Calu3 (cell line): Measurements from ENCODE around the gene ABCC5. TPM values are rescaled to one million over a fixed set of nuclear protein-coding genes. Genes with fewer than 3 reads are reported as not detected.
"Not testable (repeated sequence)": the region's sequence is repeated elsewhere in the genome, so short reads cannot be mapped to it uniquely, and the experiment has no call there.

Source experiments
- BruUV-seq: library from RNA; stranded (reverse); fragments of 400-500 nt; replicated peaks from 2 replicates; lab custom pipeline; 2021; lab: Mats Ljungman, UMichigan
- CTCF ChIA-PET: fragments of 300-600 bp; sonication (Branson Sonifier 250); formaldehyde crosslinking; loops from one replicate; lab custom pipeline; 2022; ENCODE audit warnings: antibody characterized with exemption; lab: Charles Lee
- DNase-seq: peaks from one replicate; pipeline ENCODE4 v3.0.0; 2022
- H3K27ac Mint-ChIP-seq: one replicate; pipeline ENCODE4 v1.8.0; 2022; ENCODE audit warnings: mixed read lengths; ENCODE audit not compliant: unreplicated experiment
- H3K27me3 Mint-ChIP-seq: one replicate; pipeline ENCODE4 v1.8.0; 2022; ENCODE audit warnings: mixed read lengths; ENCODE audit not compliant: unreplicated experiment
- H3K36me3 Mint-ChIP-seq: one replicate; pipeline ENCODE4 v1.8.0; 2022; ENCODE audit warnings: mild to moderate bottlenecking, moderate library complexity, mixed read lengths; ENCODE audit not compliant: insufficient read depth, unreplicated experiment
- H3K4me1 Mint-ChIP-seq: one replicate; pipeline ENCODE4 v1.8.0; 2022; ENCODE audit warnings: mild to moderate bottlenecking, low read depth, mixed read lengths; ENCODE audit not compliant: unreplicated experiment
- H3K4me3 Mint-ChIP-seq: one replicate; pipeline ENCODE4 v1.8.0; 2022; ENCODE audit warnings: mild to moderate bottlenecking, low read depth, moderate library complexity, mixed read lengths; ENCODE audit not compliant: unreplicated experiment
- H3K9me3 Mint-ChIP-seq: one replicate; pipeline ENCODE4 v1.8.0; 2022; ENCODE audit warnings: low read depth, mixed read lengths; ENCODE audit not compliant: unreplicated experiment
- CTCF ChIP-seq: fragments of 200-600 bp; IDR thresholded peaks from one replicate; pipeline ENCODE4 v1.8.0; 2022; ENCODE audit warnings: antibody characterized with exemption; ENCODE audit not compliant: unreplicated experiment
- intact Hi-C: fragments of 100-400 bp; cut with micrococcal nuclease; formaldehyde crosslinking; loops from one replicate; pipeline ENCODE4 v1.10.0; 2022; ENCODE audit not compliant: unreplicated experiment
- total RNA-seq: library from RNA; stranded (reverse); gene quantifications from 2 replicates; pipeline ENCODE4 v1.2.3, GENCODE V29; 2022

Gene ABCC5
- total RNA-seq, 1 experiment from 2014 or later = 39.1 TPM

- intact Hi-C loops = no loop called here
- H3K4me3 Mint-ChIP-seq = no peak within 1 kb of the TSS
Observed at GRCh38 chr3:184031187-184031792, 13.6 kb upstream of the ABCC5 start, which contains the start of gene HTR3D. Gene HTR3D (plus strand): TSS chr3:184031742. CDS start chr3:184031742, 0 bp downstream.

GRCh38 chr3:184030536-184030935 lies 12.9 kb upstream of the ABCC5 start:
- no peaks in the 10 kb centered on the region for H3K36me3 Mint-ChIP-seq
- no peak for TF ChIP-seq CTCF
- intact Hi-C loops = no loop called here
- no TSS peak for BruUV-seq
- H3K27ac Mint-ChIP-seq = no peak overlapping the region
- no peak overlapping the region for H3K4me3 Mint-ChIP-seq
- DNase-seq = no peak
- peaks cover 80% of the 10 kb centered on the region for H3K27me3 Mint-ChIP-seq
- no peaks in the 10 kb centered on the region for H3K9me3 Mint-ChIP-seq
- H3K4me1 Mint-ChIP-seq = no peaks in the 10 kb centered on the region
- CTCF ChIA-PET = interaction anchor here (0.6 kb wide), 1 partner anchor 17 kb away, joined by 8 read pairs; no protein-coding TSS in a partner anchor

More at GRCh38 chr3:184031187-184031792, 13.6 kb upstream of the ABCC5 start, which contains the start of gene HTR3D:
- Mint-ChIP-seq H3K9me3 (no peaks in the 10 kb centered on the region), H3K27me3 (peaks cover 84% of the 10 kb centered on the region), H3K4me1 (no peaks in the 10 kb centered on the region), H3K27ac (no peak within 1 kb of the TSS), H3K36me3 (no peaks in the 10 kb centered on the region)
- no TSS peak for BruUV-seq
- no peak for TF ChIP-seq CTCF
- DNase-seq = no peak
- CTCF ChIA-PET = interaction anchor here (0.7 kb wide), 1 partner anchor 10 kb away, joined by 5 read pairs; no protein-coding TSS in a partner anchor

GRCh38 chr3:184029443-184029842 lies 11.8 kb upstream of the ABCC5 start:
- Mint-ChIP-seq H3K27ac (no peak overlapping the region), H3K4me1 (no peaks in the 10 kb centered on the region), H3K36me3 (no peaks in the 10 kb centered on the region), H3K27me3 (peaks cover 69% of the 10 kb centered on the region), H3K4me3 (no peak overlapping the region), H3K9me3 (no peaks in the 10 kb centered on the region)
- intact Hi-C loops = no loop called here
- BruUV-seq = no TSS peak
- CTCF ChIA-PET = interaction anchor here (0.7 kb wide), 2 partner anchors 23 to 26 kb away, joined by 3 to 5 read pairs; no protein-coding TSS in a partner anchor
- TF ChIP-seq CTCF = no peak
- no peak for DNase-seq

- H3K4me1 Mint-ChIP-seq, CTCF ChIA-PET, H3K4me3 Mint-ChIP-seq, H3K27ac Mint-ChIP-seq, H3K36me3 Mint-ChIP-seq, H3K9me3 Mint-ChIP-seq, BruUV-seq, intact Hi-C loops, DNase-seq: not testable (repeated sequence)
- peaks cover 63% of the 10 kb centered on the region for H3K27me3 Mint-ChIP-seq
Observed at GRCh38 chr3:184028275-184028890, 10.7 kb upstream of the ABCC5 start.

GRCh38 chr3:184025256-184025655 lies 7.6 kb upstream of the ABCC5 start:
- BruUV-seq, H3K4me1 Mint-ChIP-seq, H3K27ac Mint-ChIP-seq, H3K4me3 Mint-ChIP-seq, intact Hi-C loops, H3K36me3 Mint-ChIP-seq, H3K9me3 Mint-ChIP-seq, CTCF ChIA-PET, DNase-seq: not testable (repeated sequence)
- peaks cover 59% of the 10 kb centered on the region for H3K27me3 Mint-ChIP-seq
